ENCODE results near the gene HDGF. TPM values are rescaled to one million over a fixed set of nuclear protein-coding genes. Genes with fewer than 3 reads are reported as not detected.

HDGF gene
- total and polyA plus RNA-seq, 10 donors: 48.8 to 143 (median 95.6) TPM

DNA sequence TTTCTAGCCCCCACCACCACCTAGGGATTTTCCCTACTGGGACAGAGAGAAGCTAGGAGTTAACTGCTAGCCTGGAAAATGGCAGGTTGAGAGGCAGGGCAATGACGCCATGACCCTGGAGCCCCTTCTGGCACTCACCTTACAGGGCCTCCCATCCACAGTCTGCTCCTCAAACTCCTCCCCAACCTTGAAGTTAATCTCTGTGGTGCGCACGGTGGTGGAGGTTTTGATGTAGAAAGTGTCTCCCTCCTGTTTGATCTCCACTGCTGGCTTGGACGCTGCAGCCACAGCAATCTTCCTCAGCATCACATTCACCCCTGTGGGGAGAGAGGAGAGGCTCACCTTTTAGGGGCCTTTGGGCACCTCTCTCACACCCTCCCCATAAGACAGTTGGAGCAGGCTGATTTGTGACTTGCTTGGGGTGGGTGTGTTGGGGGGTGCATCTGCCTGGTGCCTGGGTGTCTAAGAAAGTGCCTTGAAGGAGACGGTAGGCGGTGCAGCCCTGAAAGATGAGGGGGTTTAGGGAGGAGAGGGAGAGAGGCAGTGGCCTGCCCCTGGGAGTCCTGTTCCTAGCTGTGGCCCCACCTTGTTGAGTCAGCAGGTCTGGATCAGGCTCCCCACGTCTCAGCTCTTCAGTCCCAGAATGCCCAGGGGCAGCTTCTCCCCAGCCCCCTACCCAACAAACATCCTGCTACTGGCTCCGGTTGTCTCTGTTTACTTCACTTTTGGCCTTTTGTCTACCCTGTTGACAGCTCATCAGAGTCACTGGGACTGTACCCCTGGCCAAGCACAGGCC, 50.5 kb downstream of the HDGF start:
- WGBS, 5 donors: 75 to 83% (median 80%) methylated on average over 7 to 8 of the region's 8 CpGs
- no peaks in the 10 kb centered on the region for H3K36me3 ChIP-seq
- H3K27ac ChIP-seq: no peak overlapping the region
- peaks cover 0 to 86% (median 44%) of the 10 kb centered on the region in 7 donors for H3K27me3 ChIP-seq (replicated peaks in 1 of 7)
- no peak for DNase-seq
- TF ChIP-seq POLR2AphosphoS5 (IDR thresholded peaks at IDR 0.05) (no peak), POLR2A (IDR thresholded peaks at IDR 0.05) (no peak)
- TF ChIP-seq, protein P1, sequence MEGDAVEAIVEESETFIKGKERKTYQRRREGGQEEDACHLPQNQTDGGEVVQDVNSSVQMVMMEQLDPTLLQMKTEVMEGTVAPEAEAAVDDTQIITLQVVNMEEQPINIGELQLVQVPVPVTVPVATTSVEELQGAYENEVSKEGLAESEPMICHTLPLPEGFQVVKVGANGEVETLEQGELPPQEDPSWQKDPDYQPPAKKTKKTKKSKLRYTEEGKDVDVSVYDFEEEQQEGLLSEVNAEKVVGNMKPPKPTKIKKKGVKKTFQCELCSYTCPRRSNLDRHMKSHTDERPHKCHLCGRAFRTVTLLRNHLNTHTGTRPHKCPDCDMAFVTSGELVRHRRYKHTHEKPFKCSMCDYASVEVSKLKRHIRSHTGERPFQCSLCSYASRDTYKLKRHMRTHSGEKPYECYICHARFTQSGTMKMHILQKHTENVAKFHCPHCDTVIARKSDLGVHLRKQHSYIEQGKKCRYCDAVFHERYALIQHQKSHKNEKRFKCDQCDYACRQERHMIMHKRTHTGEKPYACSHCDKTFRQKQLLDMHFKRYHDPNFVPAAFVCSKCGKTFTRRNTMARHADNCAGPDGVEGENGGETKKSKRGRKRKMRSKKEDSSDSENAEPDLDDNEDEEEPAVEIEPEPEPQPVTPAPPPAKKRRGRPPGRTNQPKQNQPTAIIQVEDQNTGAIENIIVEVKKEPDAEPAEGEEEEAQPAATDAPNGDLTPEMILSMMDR (IDR thresholded peaks at IDR 0.05 in 8 of 11, conservative IDR thresholded peaks at IDR 0.05 in 3 of 11): no peak
- no peak overlapping the region for H3K4me3 ChIP-seq
- peaks cover 11 to 22% (median 18%) of the 10 kb centered on the region in 6 donors for H3K4me1 ChIP-seq
- intact Hi-C loops (cut with DNase I; ENCODE audit: low total_unique reads): no loop called here
- no peaks in the 10 kb centered on the region for H3K9me3 ChIP-seq

DNA sequence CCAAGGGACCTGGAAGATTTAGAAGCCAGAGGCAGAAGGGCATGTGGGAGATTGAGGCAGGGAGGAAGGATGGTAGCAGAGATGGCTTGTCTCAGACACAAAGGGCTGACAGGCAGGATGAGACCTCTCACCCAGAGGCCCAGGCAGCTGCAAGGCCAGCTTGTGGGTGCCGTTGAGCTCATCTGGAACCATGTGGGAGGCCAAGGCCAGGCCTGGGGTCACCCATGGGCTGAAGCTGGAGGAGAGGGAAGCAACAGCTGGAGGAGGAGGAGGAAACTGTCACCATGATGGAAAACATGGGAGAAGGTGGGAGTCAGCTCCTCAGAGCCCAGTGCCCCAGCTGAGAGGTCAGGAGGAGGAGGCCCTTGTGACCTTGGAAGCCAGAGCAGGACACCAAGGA, 52.5 kb downstream of the HDGF start:
- Histone ChIP-seq H3K4me1 (peaks cover 0 to 3% (median 0%) of the 10 kb centered on the region in 6 donors), H3K36me3 (no peaks in the 10 kb centered on the region), H3K4me3 (no peak overlapping the region), H3K27ac (no peak overlapping the region), H3K9me3 (no peaks in the 10 kb centered on the region), H3K27me3 (replicated peaks in 1 of 7) (peaks cover 0 to 85% (median 24%) of the 10 kb centered on the region in 7 donors)
- 30 to 73% (median 70%) methylated on average over 1 of the region's 1 CpG for WGBS, 5 donors
- intact Hi-C loops (cut with DNase I; ENCODE audit: low total_unique reads): no loop called here
- DNase-seq: no peak
- TF ChIP-seq POLR2AphosphoS5 (IDR thresholded peaks at IDR 0.05): peak; percentile 41 to 81 (median 76)
- TF ChIP-seq, protein P1 (IDR thresholded peaks at IDR 0.05 in 8 of 11, conservative IDR thresholded peaks at IDR 0.05 in 3 of 11): no peak

DNA sequence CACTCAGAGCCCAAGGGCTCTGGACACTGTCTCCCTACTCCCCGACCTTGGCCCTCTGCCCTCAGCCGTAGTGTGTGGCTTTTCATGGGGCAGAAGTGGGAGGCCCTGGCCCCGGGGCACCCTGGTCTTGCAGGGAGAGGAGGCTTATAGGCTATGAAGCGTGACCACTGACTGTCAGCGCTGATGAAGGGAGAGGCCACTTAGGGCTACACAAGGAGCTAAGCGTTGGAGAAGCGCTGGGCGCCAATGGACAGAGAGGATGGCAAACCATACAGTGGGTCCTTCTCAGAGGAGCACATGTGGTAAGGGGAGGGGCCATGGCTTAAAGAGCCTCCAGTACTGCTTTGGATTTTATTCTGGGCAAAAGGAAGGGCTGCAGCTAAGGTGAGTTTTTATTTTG, 54.0 kb downstream of the HDGF start:
- Histone ChIP-seq H3K4me3 (no peak overlapping the region), H3K27ac (no peak overlapping the region), H3K9me3 (no peaks in the 10 kb centered on the region), H3K27me3 (replicated peaks in 1 of 7) (peaks cover 0 to 85% (median 19%) of the 10 kb centered on the region in 7 donors), H3K4me1 (peaks cover 0 to 15% (median 9%) of the 10 kb centered on the region in 6 donors), H3K36me3 (no peaks in the 10 kb centered on the region)
- DNase-seq: no peak
- TF ChIP-seq POLR2A (IDR thresholded peaks at IDR 0.05) (no peak), POLR2AphosphoS5 (IDR thresholded peaks at IDR 0.05) (no peak)
- TF ChIP-seq, protein P1 (IDR thresholded peaks at IDR 0.05 in 8 of 11, conservative IDR thresholded peaks at IDR 0.05 in 3 of 11): no peak
- 84 to 94% (median 86%) methylated on average over 8 of the region's 8 CpGs for WGBS, 5 donors
- intact Hi-C loops (cut with DNase I; ENCODE audit: low total_unique reads): no loop called here

DNA sequence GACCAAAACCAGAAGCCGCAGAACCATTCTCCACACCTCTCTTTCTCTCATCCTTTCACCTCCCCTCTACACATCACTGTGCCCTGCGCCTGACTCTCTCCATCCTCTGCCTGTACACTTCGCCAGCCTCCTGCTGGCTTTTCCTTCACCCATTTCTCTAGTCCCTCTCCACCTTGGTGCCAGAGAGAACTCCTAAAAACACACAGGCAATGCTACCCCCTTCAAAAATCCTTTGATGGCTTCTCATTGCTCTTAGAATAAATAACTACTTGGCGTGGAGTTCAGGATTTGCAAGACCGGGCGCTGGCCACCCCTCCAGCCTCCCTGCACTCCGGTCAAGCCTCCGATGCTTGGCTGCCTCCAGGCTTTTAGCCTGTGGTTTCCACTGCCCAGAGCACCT, 54.7 kb downstream of the HDGF start:
- TF ChIP-seq POLR2A (IDR thresholded peaks at IDR 0.05) (no peak), POLR2AphosphoS5 (IDR thresholded peaks at IDR 0.05) (no peak)
- TF ChIP-seq, protein P1 (IDR thresholded peaks at IDR 0.05 in 8 of 11, conservative IDR thresholded peaks at IDR 0.05 in 3 of 11): no peak
- H3K9me3 ChIP-seq: no peaks in the 10 kb centered on the region
- 87 to 94% (median 89%) methylated on average over 8 of the region's 8 CpGs for WGBS, 5 donors
- peaks cover 0 to 22% (median 15%) of the 10 kb centered on the region in 6 donors for H3K4me1 ChIP-seq
- peaks cover 0 to 85% (median 26%) of the 10 kb centered on the region in 7 donors for H3K27me3 ChIP-seq (replicated peaks in 1 of 7)
- DNase-seq: no peak
- H3K27ac ChIP-seq: no peak overlapping the region
- no peaks in the 10 kb centered on the region for H3K36me3 ChIP-seq
- H3K4me3 ChIP-seq: no peak overlapping the region
- intact Hi-C loops (cut with DNase I; ENCODE audit: low total_unique reads): no loop called here

All from spleen (tissue), 11 donors.